Melanocyte of skin (primary cell): Measurements from ENCODE around the gene BGLAP. TPM values are rescaled to one million over a fixed set of nuclear protein-coding genes. Genes with fewer than 3 reads are reported as not detected.

Experiments used
- small RNA-seq, 2 donors: library from RNA; depleted of rRNA; stranded (forward); fragments of <200 nt; gene quantifications; one replicate each; pipeline ENCODE3, GENCODE V24; 2012
- total RNA-seq, 2 donors: library from RNA; depleted of rRNA; stranded (reverse); fragments of >200 nt; gene quantifications; 2 replicates each; pipeline ENCODE4 v1.2.3, GENCODE V29; 2012

BGLAP gene
- under 1 TPM in 1 of 2 donors, not detected in 1; 0.33 TPM for total RNA-seq

GRCh38 chr1:156241926-156242325 lies at the start of gene BGLAP:
Gene BGLAP (plus strand): TSS chr1:156242184. CDS start chr1:156242232, 48 bp downstream.

GRCh38 chr1:156193488-156194299 lies 48.3 kb upstream of the BGLAP start, which contains the start of gene SLC25A44:
Gene SLC25A44 (plus strand): TSS chr1:156194104. CDS start chr1:156199848, 5,744 bp downstream.

GRCh38 chr1:156212833-156213643 lies 28.9 kb upstream of the BGLAP start, which contains the start of gene PMF1:
Gene PMF1 (plus strand): TSS chr1:156213007. CDS start chr1:156213016, 9 bp downstream.

GRCh38 chr1:156247460-156248322 lies 5.7 kb downstream of the BGLAP start, which contains the start of gene PAQR6:
Gene PAQR6 (minus strand): TSS chr1:156248056. CDS start chr1:156246731, 1,325 bp downstream.

GRCh38 chr1:156282479-156283222 lies 40.7 kb downstream of the BGLAP start, which contains the start of gene SMG5:
Gene SMG5 (minus strand): TSS chr1:156282825. CDS start chr1:156282680, 145 bp downstream.

GRCh38 chr1:156284112-156284511 lies 42.1 kb downstream of the BGLAP start, which contains the start of gene TMEM79:
Gene TMEM79 (plus strand): TSS chr1:156284325. CDS start chr1:156285227, 902 bp downstream.

Small RNAs within 50 kb of the gene (small RNA-seq; reads per million reads assigned to genes)
- 0 reads per million in 2 donors for gene RF00568

Other genes with a start within 250 kb of the BGLAP start
- 100 to 1,000 TPM; 220 to 324 TPM for gene SSR2, start 221.2 kb upstream of the BGLAP start, total RNA-seq
- 10 to 100 TPM; 16.0 to 21.0 TPM for gene UBQLN4, start 188.4 kb upstream of the BGLAP start, total RNA-seq
- gene LAMTOR2, start 187.4 kb upstream of the BGLAP start, total RNA-seq, result 10 to 100 TPM; 35.1 to 42.0 TPM
- gene RAB25, start 181.0 kb upstream of the BGLAP start, total RNA-seq, result not detected
- 1 to 10 TPM; 1.0 to 4.0 TPM for gene MEX3A, start 159.7 kb upstream of the BGLAP start, total RNA-seq
- gene LMNA, start 127.5 kb upstream of the BGLAP start, total RNA-seq, result 1,000 to 10,000 TPM in 1 of 2 donors, 100 to 1,000 TPM in 1; 784 to 1,173 TPM
- under 1 TPM; 0.67 to 0.69 TPM for gene SEMA4A, start 88.6 kb upstream of the BGLAP start, total RNA-seq
- 10 to 100 TPM; 25.5 to 28.0 TPM for gene SLC25A44, start 48.1 kb upstream of the BGLAP start, total RNA-seq
- gene PMF1, start 29.2 kb upstream of the BGLAP start, total RNA-seq, result 10 to 100 TPM; 35.8 to 57.9 TPM
- gene PAQR6, start 5.9 kb downstream of the BGLAP start, total RNA-seq, result 1 to 10 TPM in 1 of 2 donors, under 1 TPM in 1; 0.67 to 1.4 TPM
- 10 to 100 TPM; 54.4 to 63.6 TPM for gene SMG5, start 40.6 kb downstream of the BGLAP start, total RNA-seq
- gene TMEM79, start 42.1 kb downstream of the BGLAP start, total RNA-seq, result 1 to 10 TPM; 1.3 to 1.4 TPM
- gene GLMP, start 53.5 kb downstream of the BGLAP start, total RNA-seq, result 100 to 1,000 TPM; 236 to 244 TPM
- not detected for gene VHLL, start 57.1 kb downstream of the BGLAP start, total RNA-seq
- 100 to 1,000 TPM; 425 to 719 TPM for gene CCT3, start 96.1 kb downstream of the BGLAP start, total RNA-seq
- gene TSACC, start 96.3 kb downstream of the BGLAP start, total RNA-seq, result 1 to 10 TPM in 1 of 2 donors, not detected in 1; 1.0 TPM
- gene RHBG, start 127.0 kb downstream of the BGLAP start, total RNA-seq, result not detected